ENCODE measurements around the gene NUDT14. TPM values are rescaled to one million over a fixed set of nuclear protein-coding genes. Genes with fewer than 3 reads are reported as not detected.

The NUDT14 gene
- total RNA-seq, 6 donors from 2014 or later: 17.9 to 87.5 (median 54.9) TPM

DNA sequence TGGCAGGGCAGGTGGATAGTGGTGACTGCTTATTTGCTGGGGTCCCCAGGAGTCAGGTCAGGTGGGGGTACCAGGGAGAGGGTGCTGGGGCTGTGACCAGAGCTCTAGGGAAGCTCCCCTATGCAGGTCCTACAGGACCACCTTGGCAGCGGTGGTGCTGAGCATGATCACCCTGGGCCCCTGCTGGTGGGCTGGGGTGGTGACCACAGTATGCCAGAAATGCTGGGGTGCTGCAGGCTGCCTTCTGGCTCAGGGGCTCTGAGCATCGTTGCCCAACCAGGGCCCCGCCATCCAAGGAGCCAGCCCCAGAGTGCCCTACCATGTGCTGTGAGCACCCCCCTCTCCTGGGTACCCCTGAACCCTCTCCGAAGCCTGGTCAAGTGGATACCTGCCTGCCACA is 17.5 kb upstream of the NUDT14 start:
- Histone ChIP-seq H3K9me3 (no peaks in the 10 kb centered on the region), H3K36me3 (no peaks in the 10 kb centered on the region), H3K27me3 (peaks cover 0 to 40% (median 17%) of the 10 kb centered on the region in 4 donors), H3K4me1 (peaks cover 77 to 92% (median 89%) of the 10 kb centered on the region in 4 donors), H3K4me3 (no peak overlapping the region), H3K27ac (peak overlapping the region; percentile 80 to 88 (median 86))
- DNase-seq (peak in 1 of 2 donors; percentile 51), ATAC-seq (ENCODE audit: low FRiP score in 2 of 2) (no peak)
- no peak for TF ChIP-seq POLR2AphosphoS5 (IDR thresholded peaks at IDR 0.05)
- TF ChIP-seq, protein P1, sequence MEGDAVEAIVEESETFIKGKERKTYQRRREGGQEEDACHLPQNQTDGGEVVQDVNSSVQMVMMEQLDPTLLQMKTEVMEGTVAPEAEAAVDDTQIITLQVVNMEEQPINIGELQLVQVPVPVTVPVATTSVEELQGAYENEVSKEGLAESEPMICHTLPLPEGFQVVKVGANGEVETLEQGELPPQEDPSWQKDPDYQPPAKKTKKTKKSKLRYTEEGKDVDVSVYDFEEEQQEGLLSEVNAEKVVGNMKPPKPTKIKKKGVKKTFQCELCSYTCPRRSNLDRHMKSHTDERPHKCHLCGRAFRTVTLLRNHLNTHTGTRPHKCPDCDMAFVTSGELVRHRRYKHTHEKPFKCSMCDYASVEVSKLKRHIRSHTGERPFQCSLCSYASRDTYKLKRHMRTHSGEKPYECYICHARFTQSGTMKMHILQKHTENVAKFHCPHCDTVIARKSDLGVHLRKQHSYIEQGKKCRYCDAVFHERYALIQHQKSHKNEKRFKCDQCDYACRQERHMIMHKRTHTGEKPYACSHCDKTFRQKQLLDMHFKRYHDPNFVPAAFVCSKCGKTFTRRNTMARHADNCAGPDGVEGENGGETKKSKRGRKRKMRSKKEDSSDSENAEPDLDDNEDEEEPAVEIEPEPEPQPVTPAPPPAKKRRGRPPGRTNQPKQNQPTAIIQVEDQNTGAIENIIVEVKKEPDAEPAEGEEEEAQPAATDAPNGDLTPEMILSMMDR (IDR thresholded peaks at IDR 0.05): peak in 1 of 6 experiments; percentile 7
- 50 to 88% methylated on average over 1 of the region's 4 CpGs for WGBS, 2 donors

DNA sequence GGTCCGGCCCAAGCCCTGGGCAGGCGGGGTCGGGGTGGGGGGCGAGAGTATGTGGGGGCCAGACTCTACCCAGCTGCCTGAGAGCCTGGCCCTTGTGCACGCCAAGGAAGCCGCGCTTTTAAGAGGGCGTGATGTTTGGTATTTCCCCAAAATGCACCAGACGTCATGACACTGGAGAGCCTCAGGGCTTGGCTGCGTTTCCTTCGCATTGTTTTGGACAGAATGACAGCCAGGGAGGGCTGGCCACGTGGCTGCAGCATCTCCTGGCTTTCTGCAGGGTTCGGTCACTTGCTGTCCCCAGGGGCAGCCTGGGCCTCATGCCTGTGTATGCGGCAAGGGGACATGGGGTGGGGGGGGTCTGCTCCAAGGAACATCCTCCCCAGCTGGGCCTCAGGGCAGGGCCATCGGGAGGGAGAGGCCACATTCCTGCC is 16.1 kb upstream of the NUDT14 start:
- Histone ChIP-seq H3K9me3 (no peaks in the 10 kb centered on the region), H3K4me3 (peak overlapping the region in 1 of 4 donors; percentile 20), H3K4me1 (peaks cover 79 to 90% (median 86%) of the 10 kb centered on the region in 4 donors), H3K36me3 (no peaks in the 10 kb centered on the region), H3K27me3 (peaks cover 0 to 40% (median 17%) of the 10 kb centered on the region in 4 donors), H3K27ac (peak overlapping the region; percentile 80 to 88 (median 86))
- DNase-seq (no peak), ATAC-seq (ENCODE audit: low FRiP score in 2 of 2) (peak in 1 of 2 donors; percentile 36)
- WGBS, 2 donors: 3 to 18% methylated on average over 5 to 12 of the region's 15 CpGs
- TF ChIP-seq, protein P1 (IDR thresholded peaks at IDR 0.05): no peak
- peak in 1 of 2 donors; percentile 39 for TF ChIP-seq POLR2AphosphoS5 (IDR thresholded peaks at IDR 0.05)

DNA sequence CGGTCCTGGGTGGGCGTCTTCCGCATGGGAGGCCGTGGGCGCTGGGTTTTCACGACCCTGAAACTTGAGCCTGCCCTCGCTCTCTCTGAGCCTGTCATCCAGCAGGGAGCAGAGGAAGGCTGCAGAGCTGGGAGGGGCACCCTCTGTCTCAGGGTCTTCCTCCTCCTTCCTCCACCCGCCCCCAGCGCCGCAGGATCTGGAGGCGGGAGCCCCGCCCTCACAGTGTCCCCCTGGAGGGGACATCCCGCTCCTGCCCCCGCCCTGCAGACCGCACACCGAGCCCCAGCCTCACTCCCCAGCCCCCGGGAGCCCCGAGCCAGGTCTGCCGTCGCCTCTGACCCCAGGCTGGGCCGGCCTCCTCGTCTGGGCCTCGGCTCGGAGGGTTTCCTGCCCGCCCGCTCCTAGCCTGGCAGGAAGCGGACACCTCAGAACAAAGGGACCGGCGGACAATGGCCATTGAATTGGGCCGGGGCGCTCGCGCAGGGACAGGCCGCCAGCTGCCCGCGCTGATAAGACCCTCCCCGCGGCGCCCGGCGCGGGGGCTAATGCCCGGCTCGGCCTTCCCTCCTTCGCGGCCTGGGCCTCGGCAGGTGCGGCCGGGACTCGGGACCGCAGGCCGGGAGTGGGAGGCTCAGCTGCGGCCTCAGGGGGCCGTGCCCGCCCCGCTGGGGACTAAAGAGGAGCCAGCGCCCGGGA is 15.3 kb upstream of the NUDT14 start:
- DNase-seq (peak; percentile 38 to 87), ATAC-seq (ENCODE audit: low FRiP score in 2 of 2) (no peak)
- Histone ChIP-seq H3K4me3 (peak overlapping the region in 2 of 4 donors; percentile 20 to 29), H3K27ac (peak overlapping the region; percentile 80 to 88 (median 86)), H3K4me1 (peaks cover 71 to 82% (median 78%) of the 10 kb centered on the region in 4 donors), H3K9me3 (no peaks in the 10 kb centered on the region), H3K36me3 (no peaks in the 10 kb centered on the region), H3K27me3 (peaks cover 0 to 40% (median 17%) of the 10 kb centered on the region in 4 donors)
- WGBS, 2 donors: 6 to 27% methylated on average over 7 to 10 of the region's 58 CpGs
- TF ChIP-seq, protein P1 (IDR thresholded peaks at IDR 0.05): no peak
- TF ChIP-seq POLR2A (IDR thresholded peaks at IDR 0.05) (peak in 1 of 4 donors; percentile 16), POLR2AphosphoS5 (IDR thresholded peaks at IDR 0.05) (peak; percentile 46 to 49), EP300 (IDR thresholded peaks at IDR 0.05) (no peak)

DNA sequence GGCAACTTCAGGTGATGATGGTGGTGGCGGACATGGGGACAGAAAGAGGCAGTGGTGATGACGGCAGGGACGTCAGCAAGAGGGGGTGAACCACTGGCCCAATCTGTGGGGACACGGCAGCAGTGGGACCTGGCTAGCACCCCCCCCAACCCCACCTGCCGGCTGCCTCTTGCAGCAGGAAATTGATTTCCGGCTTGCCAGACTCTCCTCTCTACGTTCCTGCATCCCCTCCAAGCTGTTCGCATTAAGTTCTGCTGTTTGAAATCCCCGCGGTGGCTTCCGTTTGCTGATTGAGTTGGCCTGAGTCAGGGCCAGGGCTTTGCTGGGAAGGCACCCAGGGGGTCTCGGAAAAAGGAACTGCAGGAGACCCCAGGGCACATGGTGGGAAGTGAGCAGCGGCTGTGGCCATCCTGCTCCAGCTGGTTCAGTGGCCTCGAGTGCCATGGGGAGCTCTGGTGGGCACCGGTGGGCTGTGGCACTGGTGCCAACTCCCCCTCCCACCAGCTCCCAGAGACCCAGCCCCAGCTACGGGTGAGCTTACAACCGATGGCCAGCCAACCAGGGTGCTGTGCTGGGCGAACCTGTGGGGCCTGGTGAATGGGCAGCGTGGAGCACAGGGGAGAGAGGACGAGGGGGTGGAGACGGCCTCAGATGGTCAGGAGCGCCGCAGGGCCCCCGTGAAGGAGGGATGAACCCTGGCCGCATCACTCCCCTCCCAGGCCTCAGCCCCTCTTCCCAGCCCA is 14.6 kb upstream of the NUDT14 start:
- H3K36me3 ChIP-seq: no peaks in the 10 kb centered on the region
- DNase-seq: peak in 1 of 2 donors; percentile 65
- 44 to 45% methylated on average over 6 to 22 of the region's 25 CpGs for WGBS, 2 donors
- ATAC-seq (ENCODE audit: low FRiP score in 2 of 2): no peak
- H3K4me3 ChIP-seq: peak overlapping the region in 1 of 4 donors; percentile 20
- peaks cover 0 to 40% (median 17%) of the 10 kb centered on the region in 4 donors for H3K27me3 ChIP-seq
- TF ChIP-seq EP300 (IDR thresholded peaks at IDR 0.05) (no peak), POLR2A (IDR thresholded peaks at IDR 0.05) (no peak), POLR2AphosphoS5 (IDR thresholded peaks at IDR 0.05) (no peak)
- TF ChIP-seq, protein P1 (IDR thresholded peaks at IDR 0.05): no peak
- no peaks in the 10 kb centered on the region for H3K9me3 ChIP-seq
- peaks cover 70 to 75% (median 73%) of the 10 kb centered on the region in 4 donors for H3K4me1 ChIP-seq
- H3K27ac ChIP-seq: peak overlapping the region; percentile 80 to 88 (median 86)
